Activated naive CD8-positive, alpha-beta T cell treated with anti-CD3 and anti-CD28 coated beads for 36 hours (primary cell): ENCODE results near the gene LBR. TPM values are rescaled to one million over a fixed set of nuclear protein-coding genes. Genes with fewer than 3 reads are reported as not detected.
A peak's percentile ranks its signal among the peaks of the same experiment; 100 is the strongest.

Experiments
- DNase-seq: peaks from one replicate; pipeline ENCODE4 v3.0.0; 2021
- H3K27ac Mint-ChIP-seq: one replicate; pipeline ENCODE4 v1.8.0; 2022; ENCODE audit warnings: mild to moderate bottlenecking, moderate library complexity, mixed read lengths
- H3K27me3 Mint-ChIP-seq: one replicate; pipeline ENCODE4 v1.8.0; 2022; ENCODE audit warnings: mild to moderate bottlenecking, mixed read lengths
- H3K36me3 Mint-ChIP-seq: one replicate; pipeline ENCODE4 v1.8.0; 2021; ENCODE audit warnings: mild to moderate bottlenecking, mixed read lengths
- H3K4me1 Mint-ChIP-seq: one replicate; pipeline ENCODE4 v1.8.0; 2021; ENCODE audit warnings: mixed read lengths
- H3K4me3 Mint-ChIP-seq: one replicate; pipeline ENCODE4 v1.8.0; 2022; ENCODE audit warnings: mild to moderate bottlenecking, moderate library complexity, mixed read lengths
- H3K9me3 Mint-ChIP-seq: one replicate; pipeline ENCODE4 v1.8.0; 2022; ENCODE audit warnings: mixed read lengths
- total RNA-seq, 2 experiments: library from RNA; stranded (reverse); gene quantifications; one replicate each; pipeline ENCODE4 v1.2.3, GENCODE V29; 2021

Gene LBR
- total RNA-seq, 2 experiments from 2014 or later: 128 to 140 TPM

DNA sequence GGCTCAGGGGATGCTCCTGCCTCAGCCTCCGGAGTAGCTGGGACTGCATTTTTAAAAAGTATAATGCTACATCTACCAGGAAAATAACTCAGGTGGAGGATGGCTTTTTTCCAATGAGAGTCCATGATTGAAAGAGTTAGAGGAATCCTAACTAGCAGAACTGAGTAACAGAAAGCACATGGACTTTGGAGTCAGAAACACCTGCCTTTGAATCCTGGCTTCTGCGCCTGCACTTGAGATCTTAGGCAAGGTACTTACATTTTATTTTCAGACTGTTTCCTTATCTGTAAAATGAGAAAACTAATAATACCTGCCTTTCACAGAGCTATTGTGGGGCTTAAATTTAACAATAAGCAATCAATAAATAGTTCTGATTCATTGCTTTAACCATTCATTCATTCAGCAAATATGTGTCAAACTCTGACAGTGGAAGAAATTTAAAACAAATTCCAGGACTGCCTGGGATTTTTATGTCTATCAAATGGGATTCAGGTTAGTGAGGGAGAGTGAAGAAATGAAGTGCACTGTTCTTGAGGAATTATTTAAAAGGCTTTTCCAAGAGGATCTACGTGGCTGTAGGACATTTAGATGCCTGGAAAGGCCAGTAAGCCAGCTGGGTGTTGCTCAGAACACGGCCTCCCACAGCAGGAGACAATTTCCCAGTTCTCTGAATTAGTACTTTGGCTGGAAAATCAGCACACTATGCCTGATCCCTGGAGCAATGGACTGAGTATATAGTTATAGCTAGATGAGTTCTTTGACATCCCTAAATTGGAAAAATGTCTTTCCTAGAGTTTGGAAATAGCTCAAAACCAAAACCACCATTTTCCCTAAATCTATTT is 12.8 kb upstream of the LBR start:
- Mint-ChIP-seq H3K9me3 (no peaks in the 10 kb centered on the region), H3K27ac (no peak overlapping the region), H3K27me3 (no peaks in the 10 kb centered on the region), H3K4me3 (no peak overlapping the region), H3K36me3 (no peaks in the 10 kb centered on the region), H3K4me1 (peaks cover 44% of the 10 kb centered on the region)
- DNase-seq: no peak

DNA sequence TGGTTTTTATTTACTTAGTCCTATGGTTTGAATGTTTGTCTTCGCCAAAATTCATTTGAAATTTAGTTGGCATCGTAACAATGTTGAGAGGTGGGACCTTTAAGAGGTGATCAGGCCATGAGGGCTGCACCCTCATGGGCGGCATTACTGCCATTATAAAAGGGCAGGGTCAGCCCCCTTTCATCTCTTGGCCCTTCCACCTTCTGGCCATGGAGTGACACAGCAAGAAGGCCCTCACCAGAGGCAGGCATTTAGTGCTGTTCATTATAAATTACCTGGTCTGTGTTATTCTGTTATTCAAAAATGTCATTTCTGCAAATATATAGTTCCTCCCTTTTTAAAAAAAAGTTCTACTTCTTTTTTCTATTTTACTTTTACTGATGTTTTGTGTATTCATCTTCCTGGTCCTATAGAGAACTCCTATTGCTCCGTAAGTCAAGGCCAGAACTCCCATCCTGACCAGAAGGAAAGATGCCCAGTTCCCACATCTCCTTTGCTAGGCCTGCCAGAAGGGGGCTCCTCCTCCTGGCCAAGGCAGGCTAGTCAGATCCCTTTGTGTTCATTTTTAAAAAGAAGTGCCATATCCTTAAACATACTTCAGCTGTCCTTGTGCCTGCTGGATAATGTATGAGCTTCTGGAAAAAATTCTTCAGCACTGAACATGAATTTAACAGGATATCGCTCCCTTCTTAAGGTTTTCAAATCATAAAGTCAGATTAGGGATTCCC is 10.0 kb upstream of the LBR start:
- Mint-ChIP-seq H3K4me1 (peaks cover 21% of the 10 kb centered on the region), H3K9me3 (no peaks in the 10 kb centered on the region), H3K27me3 (no peaks in the 10 kb centered on the region), H3K4me3 (no peak overlapping the region), H3K27ac (no peak overlapping the region), H3K36me3 (no peaks in the 10 kb centered on the region)
- no peak for DNase-seq

DNA sequence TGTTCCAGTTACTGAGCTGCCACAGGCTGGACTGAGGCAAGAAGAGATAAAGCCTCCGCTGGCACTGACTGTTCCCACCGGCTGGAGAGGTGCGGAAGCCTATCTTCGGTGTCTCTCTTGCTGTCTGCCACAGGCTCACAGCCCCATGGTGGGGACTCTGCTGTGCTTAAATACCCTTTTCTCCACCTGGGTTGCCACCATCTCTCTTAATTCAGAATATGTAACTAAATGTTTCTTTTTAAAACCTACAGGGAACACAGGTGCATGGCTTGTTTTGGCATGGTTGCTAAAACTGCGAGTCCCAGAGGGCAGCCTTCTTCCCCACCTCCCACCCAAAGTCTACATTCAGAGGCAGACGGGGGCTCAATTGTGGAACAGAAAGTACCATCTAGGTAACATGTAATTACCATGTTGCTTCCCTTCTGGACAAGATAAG is 8.1 kb upstream of the LBR start:
- Mint-ChIP-seq H3K36me3 (no peaks in the 10 kb centered on the region), H3K4me3 (no peak overlapping the region), H3K9me3 (peaks cover 3% of the 10 kb centered on the region), H3K4me1 (peaks cover 4% of the 10 kb centered on the region), H3K27me3 (no peaks in the 10 kb centered on the region), H3K27ac (no peak overlapping the region)
- DNase-seq: no peak

DNA sequence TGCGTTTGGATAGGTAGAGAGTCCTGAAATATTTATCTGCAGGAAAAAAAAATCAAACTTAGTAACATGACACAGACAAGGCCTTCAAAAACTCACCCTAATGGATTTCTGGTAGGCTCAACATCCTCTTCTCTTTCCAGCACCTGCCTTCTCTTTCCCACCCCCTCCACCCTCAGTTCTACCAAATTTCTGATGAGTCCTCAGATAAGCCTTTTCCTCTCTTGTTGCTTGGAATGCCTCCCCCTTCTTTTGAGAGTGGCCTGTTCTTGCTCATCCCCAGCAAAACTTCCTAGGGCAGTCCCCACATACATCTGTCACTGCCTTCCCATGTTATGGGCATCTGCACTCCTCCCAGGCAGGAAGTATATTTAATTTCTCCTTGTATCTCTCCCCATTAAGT is 7.6 kb upstream of the LBR start:
- DNase-seq: no peak
- Mint-ChIP-seq H3K36me3 (no peaks in the 10 kb centered on the region), H3K4me1 (peaks cover 4% of the 10 kb centered on the region), H3K27me3 (no peaks in the 10 kb centered on the region), H3K4me3 (no peak overlapping the region), H3K27ac (no peak overlapping the region), H3K9me3 (peaks cover 3% of the 10 kb centered on the region)

DNA sequence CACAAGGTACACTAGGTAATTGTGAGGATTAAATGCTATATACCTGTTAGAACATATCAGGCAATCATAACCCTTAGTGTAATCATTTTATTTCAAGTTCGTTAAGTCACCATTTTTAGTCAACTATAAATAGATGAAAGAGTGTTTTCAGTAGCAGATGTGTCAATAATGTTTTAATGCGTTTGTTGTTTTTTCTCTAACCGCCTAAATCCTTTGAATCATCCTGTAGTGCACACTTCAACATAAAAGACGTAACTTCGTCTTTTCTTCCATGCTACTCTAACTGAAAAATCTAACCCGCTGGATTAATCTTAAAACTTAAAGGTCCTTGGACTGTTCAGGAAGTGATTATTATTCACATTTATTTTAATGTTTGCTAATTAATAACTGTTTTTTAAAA is 7.2 kb upstream of the LBR start:
- DNase-seq: no peak
- peaks cover 3% of the 10 kb centered on the region for H3K9me3 Mint-ChIP-seq
- peaks cover 7% of the 10 kb centered on the region for H3K4me1 Mint-ChIP-seq

DNA sequence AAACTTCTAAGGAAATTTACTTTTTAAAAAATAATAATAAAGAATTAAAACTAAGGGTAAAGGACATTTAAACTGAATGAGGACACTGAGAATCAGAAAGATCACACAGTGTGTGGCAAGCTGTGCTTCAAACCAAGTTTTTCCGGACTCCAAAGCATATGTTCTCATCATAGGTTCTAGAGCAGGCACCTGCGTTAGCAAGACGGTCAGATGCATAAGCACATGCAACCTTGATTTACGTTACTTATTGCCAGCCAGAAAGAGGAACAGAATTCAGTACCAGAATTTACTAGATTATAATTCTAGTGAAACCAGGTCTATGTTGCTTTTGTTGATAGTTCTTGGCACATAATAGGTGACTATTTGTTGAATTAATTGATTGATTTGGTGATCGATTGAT is 6.2 kb upstream of the LBR start:
- no peak for DNase-seq
- no peak overlapping the region for H3K27ac Mint-ChIP-seq
- no peak overlapping the region for H3K4me3 Mint-ChIP-seq
- H3K36me3 Mint-ChIP-seq: no peaks in the 10 kb centered on the region
- H3K9me3 Mint-ChIP-seq: peaks cover 3% of the 10 kb centered on the region
- peaks cover 13% of the 10 kb centered on the region for H3K4me1 Mint-ChIP-seq
- no peaks in the 10 kb centered on the region for H3K27me3 Mint-ChIP-seq

More for the DNA sequence above, 7.2 kb upstream of the LBR start:
- no peaks in the 10 kb centered on the region for H3K27me3 Mint-ChIP-seq
- H3K27ac Mint-ChIP-seq: no peak overlapping the region
- no peak overlapping the region for H3K4me3 Mint-ChIP-seq
- no peaks in the 10 kb centered on the region for H3K36me3 Mint-ChIP-seq

DNA sequence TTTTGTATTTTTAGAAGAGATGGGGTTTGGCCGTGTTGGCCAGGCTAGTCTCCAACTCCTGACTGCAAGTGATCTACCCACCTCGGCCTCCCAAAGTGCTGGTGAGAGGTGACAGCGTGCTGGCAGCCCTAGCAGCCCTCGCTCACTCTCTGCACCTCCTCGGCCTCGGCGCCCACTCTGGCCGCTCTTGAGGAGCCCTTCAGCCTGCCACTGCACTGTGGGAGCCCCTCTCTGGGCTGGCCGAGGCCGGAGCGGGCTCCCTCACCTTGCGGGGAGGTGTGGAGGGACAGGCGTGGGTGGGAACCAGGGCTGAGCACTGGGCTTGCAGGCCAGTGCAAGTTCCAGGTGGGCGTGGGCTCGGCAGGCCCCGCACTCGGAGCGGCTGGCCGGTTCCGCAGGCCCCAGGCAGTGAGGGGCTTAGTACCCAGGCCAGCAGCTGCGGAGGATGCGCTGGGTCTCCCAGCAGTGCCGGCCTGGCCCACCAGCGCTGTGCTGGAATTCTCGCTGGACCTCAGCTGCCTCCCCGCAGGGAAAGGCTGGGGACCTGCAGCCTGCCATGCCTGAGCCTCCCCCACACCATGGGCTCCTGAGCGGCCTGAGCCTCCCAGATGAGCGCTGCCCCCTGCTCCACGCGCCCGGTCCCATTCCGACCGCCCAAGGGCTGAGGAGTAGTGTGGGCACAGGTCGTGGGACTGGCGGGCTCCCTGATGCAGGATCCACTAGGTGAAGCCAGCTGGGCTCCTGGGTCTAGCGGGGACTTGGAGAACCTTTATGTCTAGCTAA is 3.4 kb upstream of the LBR start:
- peaks cover 20% of the 10 kb centered on the region for H3K4me1 Mint-ChIP-seq
- H3K27ac Mint-ChIP-seq: no peak overlapping the region
- H3K36me3 Mint-ChIP-seq: peaks cover 6% of the 10 kb centered on the region
- no peaks in the 10 kb centered on the region for H3K27me3 Mint-ChIP-seq
- peaks cover 3% of the 10 kb centered on the region for H3K9me3 Mint-ChIP-seq
- DNase-seq: no peak
- no peak overlapping the region for H3K4me3 Mint-ChIP-seq

DNA sequence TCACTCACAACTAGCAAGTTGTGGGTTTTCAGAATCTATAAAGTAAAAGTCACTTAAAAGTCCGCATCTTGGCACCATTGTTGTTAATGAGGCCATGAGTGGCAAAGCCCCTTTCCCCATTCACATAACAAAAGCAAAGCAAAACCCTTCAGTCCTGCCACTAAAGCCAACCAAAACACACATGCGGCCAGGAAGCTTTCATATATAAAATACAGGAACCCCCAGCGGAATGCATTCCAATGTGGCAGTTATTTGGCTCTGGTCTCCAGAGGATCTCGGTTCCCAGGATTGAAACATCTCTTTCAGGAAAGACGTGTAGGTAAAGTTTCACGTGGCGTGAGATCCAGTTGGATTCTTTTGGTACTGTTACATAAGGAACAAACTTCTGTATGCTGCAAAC is 2.5 kb upstream of the LBR start:
- Mint-ChIP-seq H3K27ac (no peak overlapping the region), H3K4me3 (no peak overlapping the region), H3K9me3 (peaks cover 3% of the 10 kb centered on the region), H3K36me3 (peaks cover 6% of the 10 kb centered on the region), H3K4me1 (peaks cover 26% of the 10 kb centered on the region), H3K27me3 (no peaks in the 10 kb centered on the region)
- DNase-seq: no peak

DNA sequence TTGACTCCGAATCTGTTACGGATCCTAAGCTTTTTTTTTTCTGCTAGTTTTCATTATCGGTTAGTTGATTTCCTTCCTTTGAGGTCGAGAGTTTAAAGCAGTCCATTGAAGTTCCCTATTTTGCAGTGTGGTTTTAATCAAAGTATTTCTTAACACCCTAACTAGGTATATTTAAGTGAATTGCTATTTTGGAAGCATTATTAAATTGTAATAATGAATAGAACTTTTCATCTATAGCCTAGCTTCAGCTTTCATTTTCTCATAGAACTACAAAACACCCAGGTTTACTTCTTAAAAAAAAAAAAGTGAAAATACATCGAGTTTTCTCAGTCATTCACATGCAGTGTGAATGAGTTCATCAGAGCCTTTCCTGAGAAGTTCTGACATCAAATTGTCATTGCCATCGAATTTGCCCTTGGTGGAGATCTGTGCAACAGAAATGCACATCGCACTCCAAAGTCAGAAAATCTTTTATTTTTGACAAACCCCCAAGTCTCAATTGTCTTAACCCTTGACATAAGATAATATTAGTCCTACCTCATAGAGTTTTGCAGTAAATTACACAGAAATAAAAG is 1.1 kb upstream of the LBR start:
- no peak for DNase-seq
- H3K4me3 Mint-ChIP-seq: peak overlapping the region; percentile 81
- peak overlapping the region; percentile 90 for H3K27ac Mint-ChIP-seq
- H3K36me3 Mint-ChIP-seq: peaks cover 6% of the 10 kb centered on the region
- H3K27me3 Mint-ChIP-seq: no peaks in the 10 kb centered on the region
- peaks cover 35% of the 10 kb centered on the region for H3K4me1 Mint-ChIP-seq
- peaks cover 3% of the 10 kb centered on the region for H3K9me3 Mint-ChIP-seq

DNA sequence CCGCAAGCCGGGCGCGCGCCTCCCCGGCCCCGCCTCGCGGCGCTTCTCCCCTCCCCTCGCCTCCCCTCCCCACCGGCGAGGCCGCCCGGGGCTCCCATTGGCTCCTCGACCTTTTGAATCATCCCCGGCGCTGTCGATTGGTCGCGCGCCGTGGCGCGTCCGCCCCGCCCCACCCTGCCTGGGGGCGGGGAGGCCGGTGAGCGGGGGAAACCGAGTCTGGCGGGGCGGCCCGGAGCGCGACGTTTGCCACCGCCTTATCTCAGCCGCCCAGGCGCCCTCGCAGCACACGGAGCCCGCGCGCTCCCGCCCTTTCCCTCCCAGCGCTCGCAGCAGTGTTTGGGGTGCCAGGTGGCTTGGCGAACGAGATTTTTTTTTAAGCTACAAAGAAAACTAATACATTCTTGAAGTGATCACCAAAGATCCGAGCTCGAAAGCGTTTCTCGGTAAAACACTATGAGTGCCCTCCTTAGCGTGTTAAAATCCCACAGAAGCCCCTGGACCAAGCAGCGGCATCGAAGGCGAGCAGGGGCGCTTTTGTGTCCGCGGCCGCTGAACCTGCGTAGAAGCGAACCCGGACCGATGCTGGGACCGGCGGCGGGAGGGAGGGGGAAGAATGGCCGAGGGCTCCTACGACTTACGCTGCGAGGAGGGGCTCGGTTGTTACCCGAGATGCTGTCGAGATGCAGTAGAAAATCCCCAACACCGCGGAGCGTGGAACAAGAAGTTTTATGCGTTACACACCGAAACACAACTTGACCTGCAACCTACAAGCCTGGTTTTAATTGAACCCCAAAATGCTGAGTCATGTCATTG is 436 bp upstream of the LBR start:
- H3K36me3 Mint-ChIP-seq: peaks cover 10% of the 10 kb centered on the region
- peak overlapping the region; percentile 81 for H3K4me3 Mint-ChIP-seq
- H3K9me3 Mint-ChIP-seq: peaks cover 3% of the 10 kb centered on the region
- peak overlapping the region; percentile 90 for H3K27ac Mint-ChIP-seq
- DNase-seq: peak; percentile 91
- H3K27me3 Mint-ChIP-seq: no peaks in the 10 kb centered on the region
- peaks cover 42% of the 10 kb centered on the region for H3K4me1 Mint-ChIP-seq

DNA sequence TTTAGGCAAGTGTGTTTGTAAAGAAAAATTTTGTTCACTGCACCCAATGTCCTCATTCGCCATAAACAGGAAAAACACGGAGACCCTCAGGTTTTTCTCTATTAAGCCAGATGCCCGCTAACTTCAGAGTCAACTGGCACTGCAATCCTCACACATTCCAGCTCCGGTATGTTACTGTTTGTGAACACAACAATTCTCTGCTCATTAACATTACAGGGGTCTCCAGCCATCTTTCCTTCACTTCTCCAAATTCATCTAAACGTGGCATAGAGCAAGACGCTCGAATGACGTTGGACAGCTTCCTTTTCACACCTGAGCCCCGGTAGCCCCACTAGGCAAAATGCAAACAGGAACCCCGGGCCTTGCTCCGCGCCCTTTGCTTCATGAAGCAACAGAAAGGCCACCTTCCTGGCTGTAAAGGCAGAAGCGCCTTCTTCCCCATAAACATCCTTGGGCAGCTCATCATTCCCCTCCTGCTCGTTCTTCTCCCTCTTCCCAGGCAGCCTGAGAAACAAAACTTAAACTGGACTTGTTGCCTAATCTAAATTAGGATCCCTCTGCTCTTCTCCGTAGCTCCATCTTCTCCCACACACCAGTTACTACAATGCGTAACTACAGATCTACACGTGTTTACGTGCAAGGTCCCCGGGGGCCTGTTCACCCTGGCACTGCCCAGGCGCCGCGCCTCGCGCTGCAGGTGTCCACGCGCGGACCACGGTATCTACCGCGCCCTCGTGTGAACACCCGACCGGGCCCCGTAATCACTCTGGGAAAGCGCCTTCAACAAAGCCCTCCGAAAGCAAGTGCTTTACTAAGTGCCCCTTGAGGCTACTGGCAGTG is 1.2 kb downstream of the LBR start:
- H3K27me3 Mint-ChIP-seq: no peaks in the 10 kb centered on the region
- H3K36me3 Mint-ChIP-seq: peaks cover 18% of the 10 kb centered on the region
- peak; percentile 30 for DNase-seq
- peak overlapping the region; percentile 87 for H3K27ac Mint-ChIP-seq
- no peaks in the 10 kb centered on the region for H3K9me3 Mint-ChIP-seq
- H3K4me1 Mint-ChIP-seq: peaks cover 56% of the 10 kb centered on the region
- H3K4me3 Mint-ChIP-seq: peak overlapping the region; percentile 95

DNA sequence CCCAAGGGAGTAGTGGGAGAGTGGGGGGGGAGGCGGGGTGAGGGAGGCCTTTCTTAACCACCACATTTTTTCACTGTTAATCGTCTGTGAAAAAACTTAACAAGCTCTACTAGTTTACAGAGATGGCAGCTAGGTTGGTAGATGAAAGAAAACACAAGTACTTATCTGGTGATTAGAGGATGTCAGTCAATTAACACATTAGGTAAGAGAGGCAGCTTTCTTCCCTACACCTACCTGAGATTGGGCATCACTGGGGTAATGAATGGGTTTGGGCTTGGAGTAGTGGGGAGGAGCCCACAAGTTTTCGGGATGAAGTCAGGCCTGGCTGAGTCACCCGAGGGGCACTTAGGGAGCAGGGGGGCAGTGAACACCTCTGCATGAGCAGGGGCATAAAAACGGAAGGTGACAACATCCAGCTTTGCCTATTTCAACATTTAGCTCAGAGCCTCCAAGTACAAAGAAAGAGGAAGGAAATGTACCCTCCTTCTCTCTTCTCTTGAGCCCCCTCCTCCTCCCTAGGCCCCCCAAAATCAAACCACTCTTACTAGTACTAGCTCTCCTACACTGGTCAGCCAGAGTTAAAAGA is 2.5 kb downstream of the LBR start:
- peak overlapping the region; percentile 95 for H3K4me3 Mint-ChIP-seq

DNA sequence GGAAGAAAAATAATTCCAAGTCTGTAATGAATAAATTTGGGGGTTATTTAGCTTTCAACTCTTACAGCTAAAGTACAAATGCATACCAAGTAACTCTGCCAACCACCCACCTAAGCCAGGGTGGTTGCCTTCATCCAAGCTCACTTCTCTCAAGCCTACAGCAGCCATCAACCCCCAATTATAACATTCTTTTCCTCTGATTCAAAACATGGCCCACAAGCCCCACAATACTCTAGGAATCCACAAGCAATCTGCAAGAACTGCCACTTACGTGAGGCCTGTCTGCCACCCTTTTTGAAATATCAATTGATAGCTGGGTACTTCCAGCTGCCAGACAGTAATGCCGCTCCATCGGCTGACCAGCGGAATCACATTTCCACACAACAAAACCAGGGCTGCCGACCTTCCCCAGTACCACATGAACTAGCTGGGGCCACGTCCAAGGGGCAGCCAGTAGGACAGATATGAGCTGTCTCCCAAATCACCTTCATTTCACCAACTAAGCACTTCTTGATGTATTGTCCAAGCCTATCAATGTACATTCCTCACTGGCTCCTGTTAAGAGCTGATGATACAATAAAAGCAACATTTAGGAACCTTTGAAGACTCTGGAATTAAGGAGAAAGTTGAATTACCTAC is 3.2 kb downstream of the LBR start:
- Mint-ChIP-seq H3K4me1 (peaks cover 54% of the 10 kb centered on the region), H3K4me3 (peak overlapping the region; percentile 95), H3K36me3 (peaks cover 22% of the 10 kb centered on the region), H3K27ac (no peak overlapping the region), H3K9me3 (no peaks in the 10 kb centered on the region), H3K27me3 (no peaks in the 10 kb centered on the region)
- DNase-seq: no peak

More for the DNA sequence above, 2.5 kb downstream of the LBR start:
- Mint-ChIP-seq H3K9me3 (no peaks in the 10 kb centered on the region), H3K27me3 (no peaks in the 10 kb centered on the region), H3K4me1 (peaks cover 56% of the 10 kb centered on the region), H3K36me3 (peaks cover 20% of the 10 kb centered on the region), H3K27ac (no peak overlapping the region)
- no peak for DNase-seq
